Measurements from ENCODE around the gene PIEZO2.

DNA sequence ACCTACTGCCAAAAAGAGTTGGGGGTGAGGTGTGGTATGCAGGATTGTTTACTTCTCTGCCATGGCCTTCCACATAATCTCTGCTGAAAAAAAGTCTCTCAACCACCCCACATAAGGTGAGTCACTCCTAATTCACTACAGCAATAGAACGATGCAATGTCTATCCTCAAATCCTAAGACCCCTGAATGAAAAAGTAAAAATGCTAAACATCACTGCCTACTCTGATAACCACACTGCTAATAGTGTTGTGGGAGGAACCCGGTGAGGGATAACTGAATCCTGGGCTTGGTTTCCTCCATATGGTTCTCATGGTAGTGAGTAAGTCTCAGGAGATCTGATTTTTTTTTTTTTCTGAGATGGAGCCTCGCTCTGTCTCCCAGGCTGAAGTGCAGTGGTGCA is 252.5 kb downstream of the PIEZO2 start:
- TF ChIP-seq CTCF (conservative IDR thresholded peaks at IDR 0.05), result no peak
- no peak for TF ChIP-seq ZFX (IDR thresholded peaks at IDR 0.05)

All from C4-2B (cell line).